ENCODE results near the gene PIGZ. TPM values are rescaled to one million over a fixed set of nuclear protein-coding genes. Genes with fewer than 3 reads are reported as not detected.
A peak's percentile ranks its signal among the peaks of the same experiment; 100 is the strongest.
"Not testable (repeated sequence)": the region's sequence is repeated elsewhere in the genome, so short reads cannot be mapped to it uniquely, and the experiment has no call there.

The PIGZ gene
- total RNA-seq, 2 donors from 2014 or later: 0.22 to 0.31 TPM

DNA sequence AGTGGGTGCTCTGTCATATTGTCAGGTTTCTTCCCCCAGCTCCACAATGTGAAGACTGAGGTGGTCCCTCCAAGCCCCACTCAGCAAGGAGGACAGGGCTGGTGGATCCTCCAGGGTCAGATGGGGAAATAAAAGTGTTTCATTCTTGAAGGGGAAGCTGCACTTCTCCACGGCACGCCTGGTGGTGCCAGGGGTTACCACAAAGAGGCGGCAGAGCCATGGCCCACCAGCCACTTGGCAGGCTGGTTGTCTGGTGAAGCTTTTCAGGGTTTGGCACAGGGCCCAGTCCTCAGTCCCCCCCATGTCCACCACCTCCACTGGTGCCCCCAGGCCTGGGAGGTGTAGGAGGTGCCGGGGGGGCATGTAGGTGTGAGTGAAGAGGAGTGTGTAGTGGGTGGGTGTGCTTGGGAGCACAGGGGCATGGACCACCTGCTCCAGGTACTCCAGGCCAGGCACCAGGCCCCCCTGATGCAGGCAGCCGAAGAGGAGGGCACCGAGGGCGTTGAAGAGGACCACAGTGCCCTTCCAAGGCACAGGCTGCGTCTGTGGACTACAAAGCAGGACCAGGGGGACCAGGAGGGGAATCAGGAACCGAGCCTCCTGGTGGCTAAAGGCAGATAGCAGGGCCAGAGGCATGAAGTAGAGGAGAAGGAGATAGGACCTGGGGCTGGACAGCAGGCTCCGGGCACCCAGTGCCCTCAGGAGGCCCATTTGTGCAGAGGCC, 21.3 kb downstream of the PIGZ start:
- 87 to 100% methylated on average over 4 to 10 of the region's 10 CpGs for WGBS, 2 experiments (ENCODE audit: insufficient coverage in 1 of 2, insufficient read length in 1 of 2)
- H3K4me3 Mint-ChIP-seq: no peak overlapping the region
- no peak overlapping the region for H3K4me3 ChIP-seq (ENCODE audit: low read length)
- H3K27me3 Mint-ChIP-seq (ENCODE audit: insufficient read depth): peaks cover 24% of the 10 kb centered on the region
- TF ChIP-seq, protein P1, sequence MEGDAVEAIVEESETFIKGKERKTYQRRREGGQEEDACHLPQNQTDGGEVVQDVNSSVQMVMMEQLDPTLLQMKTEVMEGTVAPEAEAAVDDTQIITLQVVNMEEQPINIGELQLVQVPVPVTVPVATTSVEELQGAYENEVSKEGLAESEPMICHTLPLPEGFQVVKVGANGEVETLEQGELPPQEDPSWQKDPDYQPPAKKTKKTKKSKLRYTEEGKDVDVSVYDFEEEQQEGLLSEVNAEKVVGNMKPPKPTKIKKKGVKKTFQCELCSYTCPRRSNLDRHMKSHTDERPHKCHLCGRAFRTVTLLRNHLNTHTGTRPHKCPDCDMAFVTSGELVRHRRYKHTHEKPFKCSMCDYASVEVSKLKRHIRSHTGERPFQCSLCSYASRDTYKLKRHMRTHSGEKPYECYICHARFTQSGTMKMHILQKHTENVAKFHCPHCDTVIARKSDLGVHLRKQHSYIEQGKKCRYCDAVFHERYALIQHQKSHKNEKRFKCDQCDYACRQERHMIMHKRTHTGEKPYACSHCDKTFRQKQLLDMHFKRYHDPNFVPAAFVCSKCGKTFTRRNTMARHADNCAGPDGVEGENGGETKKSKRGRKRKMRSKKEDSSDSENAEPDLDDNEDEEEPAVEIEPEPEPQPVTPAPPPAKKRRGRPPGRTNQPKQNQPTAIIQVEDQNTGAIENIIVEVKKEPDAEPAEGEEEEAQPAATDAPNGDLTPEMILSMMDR (conservative IDR thresholded peaks at IDR 0.05): peak; percentile 56
- peak; percentile 76 for DNase-seq
- H3K9me3 ChIP-seq (ENCODE audit: control insufficient read depth, low read length): no peaks in the 10 kb centered on the region
- H3K9me3 Mint-ChIP-seq: no peaks in the 10 kb centered on the region
- H3K4me1 Mint-ChIP-seq: peaks cover 18% of the 10 kb centered on the region
- peaks cover 28% of the 10 kb centered on the region for H3K27me3 ChIP-seq (ENCODE audit: control insufficient read depth, insufficient read depth, low read length, poor library complexity, severe bottlenecking)
- no peak overlapping the region for H3K9ac ChIP-seq (ENCODE audit: extremely low read depth, low read length, poor library complexity, severe bottlenecking)
- no peak overlapping the region for H3K27ac ChIP-seq (ENCODE audit: low read depth, low read length)
- peaks cover 3% of the 10 kb centered on the region for H3K36me3 ChIP-seq (ENCODE audit: control insufficient read depth, insufficient read depth, low read length)
- peaks cover 2% of the 10 kb centered on the region for H3K36me3 Mint-ChIP-seq (ENCODE audit: low read depth)
- H3K27ac Mint-ChIP-seq: no peak overlapping the region
- H3K4me1 ChIP-seq (ENCODE audit: control insufficient read depth, insufficient read depth, low read length): peaks cover 3% of the 10 kb centered on the region

DNA sequence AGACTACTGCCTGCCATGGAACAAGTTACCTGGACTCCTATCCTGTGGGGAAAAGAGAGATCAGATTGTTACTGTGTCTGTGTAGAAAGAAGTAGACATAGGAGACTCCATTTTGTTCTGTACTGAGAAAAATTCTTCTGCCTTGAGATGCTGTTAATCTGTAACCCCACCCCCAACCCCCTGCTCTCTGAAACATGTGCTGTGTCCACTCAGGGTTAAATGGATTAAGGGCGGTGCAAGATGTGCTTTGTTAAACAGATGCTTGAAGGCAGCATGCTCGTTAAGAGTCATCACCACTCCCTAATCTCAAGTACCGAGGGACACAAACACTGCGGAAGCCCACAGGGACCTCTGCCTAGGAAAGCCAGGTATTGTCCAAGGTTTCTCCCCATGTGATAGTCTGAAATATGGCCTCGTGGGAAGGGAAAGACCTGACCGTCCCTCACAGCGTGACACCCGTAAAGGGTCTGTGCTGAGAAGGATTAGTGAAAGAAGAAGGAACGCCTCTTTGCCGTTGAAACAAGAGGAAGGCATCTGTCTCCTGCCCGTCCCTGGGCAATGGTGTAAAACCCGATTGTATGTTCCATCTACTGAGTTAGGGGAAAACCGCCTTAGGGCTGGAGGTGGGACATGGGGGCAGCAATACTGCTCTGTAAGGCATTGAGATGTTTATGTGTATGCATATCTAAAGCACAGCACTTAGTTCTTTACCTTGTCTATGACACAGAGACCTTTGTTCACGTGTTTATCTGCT, 24.4 kb downstream of the PIGZ start:
- Mint-ChIP-seq H3K4me1 (peaks cover 27% of the 10 kb centered on the region), H3K27ac (peak overlapping the region; percentile 94), H3K4me3 (peak overlapping the region; percentile 87)
- H3K27me3 ChIP-seq (ENCODE audit: control insufficient read depth, insufficient read depth, low read length, poor library complexity, severe bottlenecking); H3K9me3 ChIP-seq (ENCODE audit: control insufficient read depth, low read length); H3K36me3 Mint-ChIP-seq (ENCODE audit: low read depth); H3K27ac ChIP-seq (ENCODE audit: low read depth, low read length); DNase-seq; H3K27me3 Mint-ChIP-seq (ENCODE audit: insufficient read depth); H3K4me1 ChIP-seq (ENCODE audit: control insufficient read depth, insufficient read depth, low read length); H3K9me3 Mint-ChIP-seq: not testable (repeated sequence)
- peaks cover 16% of the 10 kb centered on the region for H3K36me3 ChIP-seq (ENCODE audit: control insufficient read depth, insufficient read depth, low read length)
- WGBS, 2 experiments (ENCODE audit: insufficient coverage in 1 of 2, insufficient read length in 1 of 2): 82 to 85% methylated on average over 8 to 12 of the region's 14 CpGs
- peak overlapping the region; percentile 97 for H3K4me3 ChIP-seq (ENCODE audit: low read length)
- H3K9ac ChIP-seq (ENCODE audit: extremely low read depth, low read length, poor library complexity, severe bottlenecking): peak overlapping the region; percentile 92

DNA sequence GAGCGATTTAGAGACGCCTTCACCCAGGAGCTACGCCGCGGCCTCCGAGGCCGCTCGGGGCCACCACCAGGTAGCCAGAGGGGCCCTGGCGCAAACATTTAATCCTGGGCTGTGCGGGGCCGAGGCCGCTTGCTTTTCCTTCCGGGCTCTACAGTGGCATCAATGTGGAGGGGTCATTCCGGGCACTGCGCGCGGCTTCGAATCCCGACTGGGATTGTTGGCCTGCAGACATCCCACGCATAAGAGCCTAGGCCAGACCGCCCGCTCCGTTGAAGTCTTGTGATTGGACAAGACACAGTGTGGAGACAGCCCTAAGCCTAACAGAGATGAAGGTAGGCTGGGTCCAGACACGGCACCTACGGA, 25.7 kb downstream of the PIGZ start:
- no peaks in the 10 kb centered on the region for H3K27me3 Mint-ChIP-seq (ENCODE audit: insufficient read depth)
- TF ChIP-seq, protein P1 (conservative IDR thresholded peaks at IDR 0.05): no peak
- H3K36me3 Mint-ChIP-seq (ENCODE audit: low read depth): peaks cover 18% of the 10 kb centered on the region
- H3K4me1 Mint-ChIP-seq: peaks cover 27% of the 10 kb centered on the region
- peak overlapping the region; percentile 94 for H3K27ac Mint-ChIP-seq
- H3K9me3 Mint-ChIP-seq: no peaks in the 10 kb centered on the region
- H3K4me3 ChIP-seq (ENCODE audit: low read length): peak overlapping the region; percentile 97
- 0 to 1% methylated on average over 15 to 25 of the region's 25 CpGs for WGBS, 2 experiments (ENCODE audit: insufficient coverage in 1 of 2, insufficient read length in 1 of 2)
- no peaks in the 10 kb centered on the region for H3K9me3 ChIP-seq (ENCODE audit: control insufficient read depth, low read length)
- H3K4me3 Mint-ChIP-seq: peak overlapping the region; percentile 87
- peaks cover 3% of the 10 kb centered on the region for H3K4me1 ChIP-seq (ENCODE audit: control insufficient read depth, insufficient read depth, low read length)
- H3K36me3 ChIP-seq (ENCODE audit: control insufficient read depth, insufficient read depth, low read length): peaks cover 29% of the 10 kb centered on the region
- H3K9ac ChIP-seq (ENCODE audit: extremely low read depth, low read length, poor library complexity, severe bottlenecking): peak overlapping the region; percentile 92
- peak overlapping the region; percentile 47 for H3K27ac ChIP-seq (ENCODE audit: low read depth, low read length)
- DNase-seq: peak; percentile 60
- H3K27me3 ChIP-seq (ENCODE audit: control insufficient read depth, insufficient read depth, low read length, poor library complexity, severe bottlenecking): no peaks in the 10 kb centered on the region
